Occipital lobe (tissue), 2 donors: ENCODE measurements around the gene EYS. TPM values are rescaled to one million over a fixed set of nuclear protein-coding genes. Genes with fewer than 3 reads are reported as not detected.
"Not testable (repeated sequence)": the region's sequence is repeated elsewhere in the genome, so short reads cannot be mapped to it uniquely, and the experiment has no call there.

Experiments used
- DNase-seq: peaks from one replicate; lab custom pipeline; 2025; lab: John Stamatoyannopoulos, UW
- total RNA-seq: library from RNA; depleted of rRNA; stranded (reverse); fragments of >200 nt; gene quantifications from one replicate; pipeline ENCODE4 v1.2.3, GENCODE V29; 2014

Gene EYS
- total RNA-seq, 1 donor from 2014 or later, result 0.78 TPM

DNA sequence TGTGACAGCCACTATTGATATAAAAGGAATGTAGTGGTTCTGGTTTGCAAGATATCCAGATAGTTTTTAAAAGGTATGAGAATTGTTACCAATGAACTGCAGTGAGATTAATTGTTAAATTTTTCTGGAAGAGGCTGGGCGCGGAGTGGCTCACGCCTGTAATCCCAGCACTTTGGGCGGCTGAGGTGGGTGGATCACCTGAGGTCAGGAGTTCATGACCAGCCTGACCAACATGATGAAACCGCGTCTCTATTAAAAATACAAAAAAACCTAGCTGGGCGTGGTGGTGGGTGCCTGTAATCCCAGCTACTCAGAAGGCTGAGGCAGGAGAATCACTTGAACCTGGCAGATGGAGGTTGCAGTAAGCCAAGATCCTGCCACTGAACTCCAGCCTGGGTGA is 1906.6 kb downstream of the EYS start:
- not testable (repeated sequence) for DNase-seq

- DNase-seq, result no peak
Measured at GRCh38 chr6:63799813-63800212, 1907.2 kb downstream of the EYS start.

GRCh38 chr6:63799313-63799712 is 1907.7 kb downstream of the EYS start:
- DNase-seq, result no peak

- DNase-seq, result no peak
Measured at GRCh38 chr6:63798378-63798777, 1908.6 kb downstream of the EYS start.

- DNase-seq, result no peak
Measured at GRCh38 chr6:63797721-63798120, 1909.3 kb downstream of the EYS start.

GRCh38 chr6:63795826-63796225 is 1911.2 kb downstream of the EYS start:
- DNase-seq, result no peak

- no peak for DNase-seq
Measured at GRCh38 chr6:63795006-63795405, 1912.0 kb downstream of the EYS start.

- no peak for DNase-seq
Measured at GRCh38 chr6:63793465-63794137, 1913.4 kb downstream of the EYS start.

DNA sequence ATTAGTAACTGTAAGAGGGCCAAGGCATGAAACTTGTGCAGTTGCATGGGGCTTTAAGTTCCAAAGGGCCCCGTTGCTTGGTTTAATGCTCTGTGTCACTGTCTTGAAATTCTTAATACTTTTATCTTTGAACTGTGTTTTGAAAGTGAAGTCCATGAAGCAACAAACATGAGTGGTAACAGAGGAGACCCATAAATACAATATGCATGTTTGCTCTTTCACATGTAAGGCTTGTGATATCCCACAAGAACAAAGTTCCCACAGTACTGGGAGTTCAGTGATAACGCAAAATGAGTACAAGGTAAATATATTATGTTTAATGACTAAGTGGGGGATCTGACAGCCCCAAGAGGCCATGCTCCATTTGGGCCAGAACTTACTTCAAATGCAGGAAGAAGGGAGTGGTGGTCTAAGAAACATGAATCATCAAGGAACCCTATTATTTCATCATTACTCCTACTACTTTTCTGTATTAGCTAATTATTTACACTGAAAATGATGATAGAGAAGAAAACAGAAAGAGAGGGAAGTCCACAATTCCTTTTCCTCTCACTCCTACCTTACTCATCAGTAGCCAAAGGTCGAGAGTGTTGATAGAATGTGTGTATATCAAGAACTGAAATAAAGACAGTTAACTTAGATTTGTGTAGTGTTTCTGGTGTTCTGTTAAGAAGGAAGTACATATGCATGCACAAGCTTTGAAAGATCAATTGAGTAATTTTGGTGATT is 1914.1 kb downstream of the EYS start:
- no peak for DNase-seq

- no peak for DNase-seq
Measured at GRCh38 chr6:63790334-63790733, 1916.7 kb downstream of the EYS start.

DNA sequence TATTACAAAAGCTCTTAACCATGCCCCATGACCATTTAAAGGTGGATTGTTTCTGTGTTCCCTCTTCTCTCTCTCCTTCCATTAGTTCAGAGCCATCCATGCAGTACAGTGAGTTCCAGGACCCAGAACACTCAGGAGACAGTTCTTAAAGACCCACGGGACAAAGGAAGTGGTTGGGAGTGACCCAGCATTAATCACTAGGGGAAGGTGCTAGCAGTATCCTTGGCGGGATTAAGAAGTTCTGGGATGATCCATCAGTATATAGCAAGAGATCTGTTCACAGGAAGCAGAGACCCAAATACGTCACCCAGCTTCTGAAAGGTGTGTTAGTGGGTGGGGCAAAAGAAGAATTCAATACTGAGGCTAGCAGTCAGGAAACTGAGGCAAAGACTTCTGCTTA is 1917.3 kb downstream of the EYS start:
- DNase-seq, result no peak

DNA sequence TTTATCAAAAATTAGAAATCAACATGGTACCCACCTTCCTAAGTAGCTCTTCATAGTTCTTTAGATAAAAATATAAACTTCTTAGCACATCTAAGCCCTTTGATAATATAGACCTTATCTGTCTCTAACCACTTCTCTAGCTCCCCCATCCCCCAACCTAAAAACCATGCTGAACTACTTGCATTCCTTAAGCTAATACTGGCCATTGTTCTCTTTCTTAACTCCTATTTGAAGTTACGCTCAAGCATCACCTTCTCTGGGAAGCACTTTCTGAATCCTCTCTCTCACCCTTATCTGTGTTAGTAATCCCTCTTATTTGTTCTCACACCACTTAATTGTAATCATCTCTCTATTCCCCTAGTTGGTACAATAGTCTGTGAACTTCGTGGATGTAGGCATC is 1918.5 kb downstream of the EYS start:
- DNase-seq, result no peak

DNA sequence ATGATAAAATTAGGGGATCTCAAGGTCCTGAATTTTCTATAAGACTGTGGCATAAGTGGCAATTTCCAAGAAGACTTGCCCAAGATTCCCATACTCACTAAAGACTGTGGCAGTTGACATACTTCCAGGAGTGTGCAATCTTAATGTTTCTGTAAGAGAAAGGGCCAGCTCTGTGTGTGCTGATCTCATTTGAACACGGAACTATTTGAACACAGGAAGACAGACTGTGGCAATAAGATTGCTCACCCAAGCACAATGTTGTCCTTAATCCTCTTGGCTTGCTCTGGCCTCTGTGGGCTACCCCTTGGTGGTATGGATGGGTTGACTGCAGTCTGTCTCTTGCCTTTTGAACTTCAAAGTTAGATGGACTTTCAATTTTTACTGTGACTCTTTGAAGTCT is 1920.0 kb downstream of the EYS start:
- no peak for DNase-seq

GRCh38 chr6:63785006-63785405 is 1922.0 kb downstream of the EYS start:
- no peak for DNase-seq

- no peak for DNase-seq
Measured at GRCh38 chr6:63783096-63783495, 1923.9 kb downstream of the EYS start.

GRCh38 chr6:63774961-63775360 is 1932.1 kb downstream of the EYS start:
- no peak for DNase-seq

- DNase-seq, result no peak
Measured at GRCh38 chr6:63773200-63773599, 1933.8 kb downstream of the EYS start.

DNA sequence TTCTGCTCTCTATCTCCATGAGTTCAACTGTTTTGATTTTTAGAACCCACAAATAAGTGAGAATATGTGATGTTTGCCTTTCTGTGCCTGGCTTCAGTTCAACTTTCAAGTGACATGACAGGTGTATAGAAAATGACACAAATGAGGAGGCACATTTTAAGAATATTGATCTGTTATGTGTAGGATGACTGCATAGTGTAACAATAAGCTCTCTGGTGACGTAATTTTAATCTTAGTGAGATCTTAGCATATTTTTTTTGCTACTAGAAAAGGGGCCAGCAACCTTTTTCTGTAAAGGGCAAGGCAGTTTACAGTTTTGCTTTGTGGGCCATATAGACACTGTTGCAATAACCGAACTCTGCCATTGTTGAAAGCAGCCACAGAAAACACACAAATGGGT is 1941.2 kb downstream of the EYS start:
- DNase-seq, result no peak

DNA sequence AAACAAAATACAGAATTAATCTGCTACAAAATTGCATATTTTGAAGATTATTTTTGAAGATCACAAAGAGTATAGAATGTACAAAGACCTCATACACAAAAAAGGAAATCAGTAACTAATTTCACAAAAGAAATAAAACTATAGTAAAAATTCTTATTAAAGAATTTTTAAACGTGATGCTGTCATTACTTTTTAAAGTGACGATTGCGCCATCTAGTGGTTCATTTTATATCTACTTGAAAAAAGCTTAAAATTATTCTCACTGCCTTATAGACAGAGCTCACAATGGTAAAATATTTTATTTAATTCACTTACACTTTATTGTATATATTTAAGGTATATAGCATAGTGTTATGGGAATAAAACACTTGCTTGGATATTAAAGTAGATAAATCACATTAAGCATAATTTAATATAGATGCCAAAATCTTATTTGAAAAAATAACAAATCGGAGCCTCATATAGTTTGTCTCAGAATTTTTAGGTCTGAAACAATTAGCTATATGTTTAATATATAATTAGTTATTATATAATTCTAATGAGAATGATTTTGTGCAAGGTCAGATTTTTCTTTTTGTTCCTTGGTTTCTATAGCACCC is 1942.6 kb downstream of the EYS start:
- no peak for DNase-seq

GRCh38 chr6:63760199-63760598 is 1946.8 kb downstream of the EYS start:
- no peak for DNase-seq

GRCh38 chr6:63759605-63760105 is 1947.4 kb downstream of the EYS start:
- no peak for DNase-seq

- no peak for DNase-seq
Measured at GRCh38 chr6:63757826-63758225, 1949.2 kb downstream of the EYS start.

- DNase-seq, result not testable (repeated sequence)
Measured at GRCh38 chr6:63757275-63757674, 1949.8 kb downstream of the EYS start.
